ENCODE measurements around the gene PITPNB.

The PITPNB gene

DNA sequence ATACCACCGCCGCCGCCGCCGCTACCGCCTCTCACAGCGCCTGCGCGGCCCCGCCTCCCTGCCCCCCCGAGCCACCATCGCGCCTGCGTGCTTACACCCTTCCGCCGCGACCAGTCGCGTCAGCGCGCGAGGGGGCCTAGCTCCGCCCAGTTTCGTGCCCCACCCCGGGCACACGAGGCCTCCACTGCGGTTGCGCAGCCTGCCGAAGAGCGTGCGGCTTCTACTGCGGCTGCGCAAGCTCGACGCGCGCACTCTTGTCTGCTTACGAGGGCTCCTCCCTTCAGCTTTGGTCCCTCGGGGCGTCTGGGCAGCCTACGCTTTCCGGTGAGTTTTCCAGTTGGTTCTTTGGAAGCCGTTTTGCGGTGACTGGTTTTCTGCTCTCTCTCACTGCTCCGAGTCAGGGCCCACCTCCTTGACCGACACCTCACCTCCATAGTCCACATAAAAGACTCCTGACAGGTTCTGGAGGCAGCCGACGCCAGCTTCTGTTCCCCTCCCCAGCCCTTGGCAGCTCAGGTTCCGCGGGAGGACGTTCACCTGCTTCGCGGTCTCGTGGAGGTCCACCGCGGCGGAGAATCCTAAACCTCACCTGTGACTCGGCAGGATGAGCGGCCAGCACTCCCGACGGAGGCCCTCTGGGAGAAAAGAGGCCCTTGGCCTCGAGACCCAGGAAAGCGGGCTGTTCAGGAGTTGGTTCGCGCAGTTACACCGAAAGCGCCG is at the start of gene PITPNB:
Gene PITPNB, minus strand, starts transcription at position 35 of the 720 bp plus-strand sequence. CDS start 65 bp downstream, outside the sequence.
- Histone ChIP-seq H3K36me3 (ENCODE audit: control insufficient read depth in 1 of 2, insufficient read depth in 2 of 2, low read length in 2 of 2) (peaks cover 0 to 2% of the 10 kb centered on the region in 2 donors), H3K9ac (ENCODE audit: low read depth in 1 of 2, low read length in 2 of 2) (peak within 1 kb of the TSS; percentile 91 to 95), H3K4me1 (ENCODE audit: control insufficient read depth in 1 of 2, insufficient read depth in 2 of 2, low read length in 2 of 2) (peaks cover 18 to 27% of the 10 kb centered on the region in 2 donors), H3K9me3 (ENCODE audit: control insufficient read depth in 1 of 2, low read length in 2 of 2) (no peaks in the 10 kb centered on the region), H3K27ac (ENCODE audit: low read depth, low read length) (peak within 1 kb of the TSS; percentile 91), H3K4me3 (ENCODE audit: low read depth in 1 of 2, low read length in 2 of 2) (peak within 1 kb of the TSS; percentile 86 to 90), H3K27me3 (ENCODE audit: control insufficient read depth in 1 of 2, insufficient read depth in 2 of 2, low read length in 2 of 2) (no peaks in the 10 kb centered on the region)

DNA sequence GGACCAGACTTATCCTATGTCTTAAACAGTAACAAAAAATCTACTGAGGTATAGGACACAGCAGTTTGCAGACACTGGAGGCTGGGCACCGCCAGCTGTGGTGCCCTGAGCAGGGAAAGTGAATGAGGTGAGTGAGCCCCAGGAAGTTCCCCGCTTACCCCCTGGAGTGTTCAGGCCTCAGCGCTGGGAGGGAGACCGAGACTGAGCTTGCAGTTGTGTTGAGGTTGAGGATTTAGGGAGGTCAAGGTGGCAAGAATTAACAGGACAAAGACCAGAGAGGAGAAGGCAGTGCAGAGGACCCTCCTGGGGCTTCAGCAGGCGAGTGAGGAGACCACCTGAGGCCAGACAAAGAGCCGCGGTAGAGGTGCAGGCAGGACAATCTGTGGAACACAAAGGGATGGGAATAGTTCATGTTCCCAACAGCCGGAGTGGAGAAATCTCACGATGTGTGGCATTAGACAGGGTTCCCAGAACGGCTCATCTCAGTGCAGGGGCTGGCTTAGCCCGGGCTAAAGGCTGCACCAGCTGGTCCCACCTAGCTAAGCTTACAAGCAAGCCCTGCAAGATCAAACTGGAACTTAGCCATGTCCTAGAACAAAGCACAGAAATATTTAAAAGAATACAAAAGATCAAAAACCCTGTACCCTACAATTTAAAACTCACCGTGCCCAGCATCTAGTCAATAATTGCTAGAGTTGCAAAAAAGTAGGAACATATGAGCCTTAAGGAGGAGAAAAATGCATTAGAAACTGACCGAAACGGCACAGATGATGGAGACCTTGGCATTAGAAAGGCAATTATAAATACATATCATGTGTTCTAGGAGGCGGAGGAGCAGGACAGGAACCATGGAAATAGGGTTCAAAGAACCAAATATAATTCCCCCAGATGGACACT is 47.4 kb upstream of the PITPNB start:
- Histone ChIP-seq H3K36me3 (ENCODE audit: control insufficient read depth in 1 of 2, insufficient read depth in 2 of 2, low read length in 2 of 2) (no peaks in the 10 kb centered on the region), H3K9me3 (ENCODE audit: control insufficient read depth in 1 of 2, low read length in 2 of 2) (peaks cover 0 to 4% of the 10 kb centered on the region in 2 donors), H3K4me3 (ENCODE audit: low read depth in 1 of 2, low read length in 2 of 2) (no peak overlapping the region), H3K27me3 (ENCODE audit: control insufficient read depth in 1 of 2, insufficient read depth in 2 of 2, low read length in 2 of 2) (no peaks in the 10 kb centered on the region), H3K9ac (ENCODE audit: low read depth in 1 of 2, low read length in 2 of 2) (no peak overlapping the region), H3K27ac (ENCODE audit: low read depth, low read length) (no peak overlapping the region), H3K4me1 (ENCODE audit: control insufficient read depth in 1 of 2, insufficient read depth in 2 of 2, low read length in 2 of 2) (peaks cover 0 to 7% of the 10 kb centered on the region in 2 donors)

DNA sequence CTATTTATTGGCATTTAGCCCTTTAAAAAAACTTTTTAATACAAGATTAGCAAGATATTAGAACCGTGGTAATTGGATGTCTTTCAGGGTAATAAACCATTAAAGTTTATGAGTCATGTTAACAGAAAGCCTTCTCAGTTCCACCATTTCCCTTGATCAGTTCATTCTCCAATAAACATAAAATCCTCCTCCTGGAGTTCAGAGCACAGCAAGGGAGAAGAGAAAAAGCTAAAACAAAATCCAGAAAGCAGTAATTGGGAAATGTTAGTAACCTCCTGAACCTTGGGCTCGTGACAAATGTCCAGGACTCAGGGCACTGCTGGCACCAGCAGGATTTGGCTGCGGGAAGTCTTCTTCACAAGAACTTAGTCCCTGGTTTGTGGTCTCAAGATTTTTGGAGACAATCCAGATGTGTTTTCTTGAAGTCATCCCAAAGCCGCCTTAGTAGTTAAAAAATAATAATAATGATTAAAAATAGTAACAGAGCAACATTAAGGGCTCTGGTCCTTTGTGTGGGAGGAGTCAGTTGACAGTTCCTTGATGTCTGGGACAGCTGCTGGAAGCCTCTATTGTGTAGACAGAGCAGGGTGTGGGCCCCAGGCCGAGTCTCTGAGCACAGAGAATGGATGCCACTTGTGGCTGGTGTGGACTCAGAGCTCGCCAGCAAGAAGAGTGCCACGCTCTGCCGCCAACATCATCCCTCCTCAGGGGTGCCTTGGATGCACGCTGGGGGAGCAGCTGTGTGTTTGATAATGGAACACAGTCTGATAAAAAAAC is 43.4 kb upstream of the PITPNB start:
- no peak overlapping the region for H3K27ac ChIP-seq (ENCODE audit: low read depth, low read length)
- peaks cover 0 to 7% of the 10 kb centered on the region in 2 donors for H3K4me1 ChIP-seq (ENCODE audit: control insufficient read depth in 1 of 2, insufficient read depth in 2 of 2, low read length in 2 of 2)
- H3K27me3 ChIP-seq (ENCODE audit: control insufficient read depth in 1 of 2, insufficient read depth in 2 of 2, low read length in 2 of 2) = no peaks in the 10 kb centered on the region
- no peak overlapping the region for H3K4me3 ChIP-seq (ENCODE audit: low read depth in 1 of 2, low read length in 2 of 2)
- H3K9ac ChIP-seq (ENCODE audit: low read depth in 1 of 2, low read length in 2 of 2) = no peak overlapping the region
- no peaks in the 10 kb centered on the region for H3K9me3 ChIP-seq (ENCODE audit: control insufficient read depth in 1 of 2, low read length in 2 of 2)
- no peaks in the 10 kb centered on the region for H3K36me3 ChIP-seq (ENCODE audit: control insufficient read depth in 1 of 2, insufficient read depth in 2 of 2, low read length in 2 of 2)

DNA sequence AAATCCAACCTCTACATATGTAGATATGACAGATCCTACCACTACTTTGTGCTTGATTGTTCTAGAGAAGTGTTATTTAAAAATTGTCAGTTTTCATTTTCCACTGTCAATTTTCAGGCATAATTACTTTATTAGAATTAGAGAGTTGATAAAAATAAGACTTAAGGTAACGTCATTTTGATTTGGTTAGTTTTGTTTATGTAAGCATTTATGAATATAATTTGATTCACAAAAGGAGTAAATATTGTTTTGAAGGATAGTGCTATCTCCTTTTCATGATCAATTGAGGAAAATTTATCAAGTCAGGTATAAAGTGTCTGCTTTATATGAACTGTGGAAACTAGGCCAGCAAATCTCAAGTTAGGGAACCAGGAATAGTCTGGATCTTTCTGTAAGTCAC is 42.6 kb upstream of the PITPNB start:
- Histone ChIP-seq H3K9me3 (ENCODE audit: control insufficient read depth in 1 of 2, low read length in 2 of 2) (no peaks in the 10 kb centered on the region), H3K9ac (ENCODE audit: low read depth in 1 of 2, low read length in 2 of 2) (no peak overlapping the region), H3K27ac (ENCODE audit: low read depth, low read length) (no peak overlapping the region)

DNA sequence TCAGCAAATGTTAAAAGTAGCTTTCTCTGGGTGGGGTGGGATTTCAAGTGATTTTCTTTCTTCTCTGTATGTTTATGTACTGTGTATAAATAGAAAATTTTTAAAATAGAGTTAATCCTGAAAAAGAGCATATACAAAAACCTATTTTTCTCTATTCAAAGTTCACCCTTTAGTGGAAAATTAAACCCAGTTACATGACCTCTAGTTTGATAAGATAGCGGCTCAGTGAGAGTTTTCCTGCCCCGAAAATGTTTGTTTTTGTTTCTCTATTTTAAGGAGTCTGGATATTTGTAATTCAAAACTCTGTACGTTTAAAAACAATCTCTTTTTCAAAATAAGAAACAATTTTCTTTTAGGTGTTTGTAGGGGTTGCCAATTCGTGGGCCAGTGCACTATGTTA is 42.1 kb upstream of the PITPNB start:
- no peak overlapping the region for H3K9ac ChIP-seq (ENCODE audit: low read depth in 1 of 2, low read length in 2 of 2)
- peaks cover 0 to 7% of the 10 kb centered on the region in 2 donors for H3K4me1 ChIP-seq (ENCODE audit: control insufficient read depth in 1 of 2, insufficient read depth in 2 of 2, low read length in 2 of 2)
- no peaks in the 10 kb centered on the region for H3K36me3 ChIP-seq (ENCODE audit: control insufficient read depth in 1 of 2, insufficient read depth in 2 of 2, low read length in 2 of 2)
- no peaks in the 10 kb centered on the region for H3K27me3 ChIP-seq (ENCODE audit: control insufficient read depth in 1 of 2, insufficient read depth in 2 of 2, low read length in 2 of 2)
- H3K4me3 ChIP-seq (ENCODE audit: low read depth in 1 of 2, low read length in 2 of 2) = no peak overlapping the region
- H3K9me3 ChIP-seq (ENCODE audit: control insufficient read depth in 1 of 2, low read length in 2 of 2) = no peaks in the 10 kb centered on the region
- H3K27ac ChIP-seq (ENCODE audit: low read depth, low read length) = no peak overlapping the region

More for the DNA sequence above, 42.6 kb upstream of the PITPNB start:
- Histone ChIP-seq H3K27me3 (ENCODE audit: control insufficient read depth in 1 of 2, insufficient read depth in 2 of 2, low read length in 2 of 2) (no peaks in the 10 kb centered on the region), H3K36me3 (ENCODE audit: control insufficient read depth in 1 of 2, insufficient read depth in 2 of 2, low read length in 2 of 2) (no peaks in the 10 kb centered on the region), H3K4me3 (ENCODE audit: low read depth in 1 of 2, low read length in 2 of 2) (no peak overlapping the region), H3K4me1 (ENCODE audit: control insufficient read depth in 1 of 2, insufficient read depth in 2 of 2, low read length in 2 of 2) (peaks cover 0 to 7% of the 10 kb centered on the region in 2 donors)

DNA sequence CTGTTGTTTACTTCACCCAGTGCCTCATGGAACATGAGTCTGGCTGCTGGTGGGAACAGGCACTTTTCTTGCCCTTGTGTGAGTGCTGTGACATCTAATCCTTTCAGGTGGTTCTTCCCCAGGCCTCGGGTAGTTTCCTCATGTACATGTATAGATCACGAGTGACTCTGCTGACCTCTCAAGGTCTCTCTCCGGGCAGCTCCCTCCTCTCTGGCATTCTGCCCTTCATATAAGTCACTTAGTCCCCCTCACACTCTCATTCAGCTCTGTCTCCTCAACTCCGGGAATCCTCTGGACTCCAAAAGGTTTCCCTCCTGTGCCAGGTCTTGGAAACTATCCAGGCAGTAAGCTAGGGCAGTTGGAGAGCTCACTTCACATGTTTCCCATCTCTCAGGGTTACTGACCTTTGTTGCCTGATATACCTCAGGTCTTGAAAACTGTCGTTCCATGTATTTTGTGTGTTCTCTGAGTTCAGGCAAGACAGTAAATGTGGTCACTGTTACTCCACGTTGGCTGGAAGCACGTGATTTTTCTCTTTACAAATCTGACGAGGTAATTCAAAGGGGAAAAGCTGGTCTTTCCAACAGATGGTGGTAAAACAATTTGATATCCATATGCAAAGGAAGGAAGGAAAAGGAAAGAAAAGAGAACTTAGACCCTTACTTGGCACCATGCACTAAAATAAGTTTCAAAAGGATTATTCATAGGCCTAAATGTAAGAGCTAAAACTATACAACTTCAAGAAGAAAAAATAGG is 40.5 kb upstream of the PITPNB start:
- Histone ChIP-seq H3K27ac (ENCODE audit: low read depth, low read length) (no peak overlapping the region), H3K4me1 (ENCODE audit: control insufficient read depth in 1 of 2, insufficient read depth in 2 of 2, low read length in 2 of 2) (peaks cover 0 to 7% of the 10 kb centered on the region in 2 donors), H3K9me3 (ENCODE audit: control insufficient read depth in 1 of 2, low read length in 2 of 2) (no peaks in the 10 kb centered on the region), H3K27me3 (ENCODE audit: control insufficient read depth in 1 of 2, insufficient read depth in 2 of 2, low read length in 2 of 2) (no peaks in the 10 kb centered on the region), H3K36me3 (ENCODE audit: control insufficient read depth in 1 of 2, insufficient read depth in 2 of 2, low read length in 2 of 2) (no peaks in the 10 kb centered on the region), H3K4me3 (ENCODE audit: low read depth in 1 of 2, low read length in 2 of 2) (no peak overlapping the region), H3K9ac (ENCODE audit: low read depth in 1 of 2, low read length in 2 of 2) (no peak overlapping the region)

DNA sequence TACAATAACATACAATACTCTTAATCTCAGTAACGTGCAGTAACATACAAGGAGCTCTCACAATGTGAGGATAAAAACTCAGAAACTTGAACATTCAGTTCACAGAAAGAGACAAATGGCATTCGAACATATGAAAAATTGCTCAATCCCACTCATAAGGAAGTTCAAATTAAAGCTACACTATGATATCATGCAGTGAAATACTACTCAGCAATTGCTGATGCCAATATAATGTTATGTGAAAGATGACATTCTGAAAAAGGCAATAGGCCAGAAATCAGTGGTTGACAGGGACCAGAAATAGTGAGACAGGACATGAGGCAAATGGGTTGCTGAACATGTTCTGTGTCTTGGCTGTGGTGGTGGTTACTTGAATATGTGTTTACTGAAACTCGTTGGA is 33.7 kb upstream of the PITPNB start:
- Histone ChIP-seq H3K27ac (ENCODE audit: low read depth, low read length) (no peak overlapping the region), H3K4me1 (ENCODE audit: control insufficient read depth in 1 of 2, insufficient read depth in 2 of 2, low read length in 2 of 2) (no peaks in the 10 kb centered on the region), H3K9me3 (ENCODE audit: control insufficient read depth in 1 of 2, low read length in 2 of 2) (no peaks in the 10 kb centered on the region), H3K27me3 (ENCODE audit: control insufficient read depth in 1 of 2, insufficient read depth in 2 of 2, low read length in 2 of 2) (no peaks in the 10 kb centered on the region), H3K36me3 (ENCODE audit: control insufficient read depth in 1 of 2, insufficient read depth in 2 of 2, low read length in 2 of 2) (no peaks in the 10 kb centered on the region), H3K9ac (ENCODE audit: low read depth in 1 of 2, low read length in 2 of 2) (no peak overlapping the region), H3K4me3 (ENCODE audit: low read depth in 1 of 2, low read length in 2 of 2) (no peak overlapping the region)

DNA sequence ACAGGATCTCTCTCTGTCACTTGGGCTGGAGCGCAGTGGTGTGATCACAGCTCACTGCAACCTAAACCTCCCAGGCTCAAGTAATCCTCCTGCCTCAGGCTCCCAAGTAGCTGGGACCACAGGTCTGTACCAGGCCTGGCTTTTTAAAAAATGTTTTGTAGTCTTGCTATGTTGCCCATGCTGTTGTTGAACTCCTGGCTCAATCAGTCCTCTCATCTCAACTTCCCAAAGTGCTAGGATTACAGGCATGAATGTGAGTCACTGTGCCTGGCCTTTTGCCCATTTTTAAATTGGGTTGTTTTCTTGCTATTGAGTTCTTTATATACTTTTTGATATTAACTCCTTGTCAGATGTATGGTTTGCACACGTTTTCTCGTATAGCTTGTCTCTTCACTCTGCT is 33.0 kb upstream of the PITPNB start:
- no peak overlapping the region for H3K27ac ChIP-seq (ENCODE audit: low read depth, low read length)
- H3K4me1 ChIP-seq (ENCODE audit: control insufficient read depth in 1 of 2, insufficient read depth in 2 of 2, low read length in 2 of 2) = no peaks in the 10 kb centered on the region
- no peaks in the 10 kb centered on the region for H3K36me3 ChIP-seq (ENCODE audit: control insufficient read depth in 1 of 2, insufficient read depth in 2 of 2, low read length in 2 of 2)
- H3K27me3 ChIP-seq (ENCODE audit: control insufficient read depth in 1 of 2, insufficient read depth in 2 of 2, low read length in 2 of 2) = no peaks in the 10 kb centered on the region
- H3K9me3 ChIP-seq (ENCODE audit: control insufficient read depth in 1 of 2, low read length in 2 of 2) = no peaks in the 10 kb centered on the region
- no peak overlapping the region for H3K9ac ChIP-seq (ENCODE audit: low read depth in 1 of 2, low read length in 2 of 2)
- no peak overlapping the region for H3K4me3 ChIP-seq (ENCODE audit: low read depth in 1 of 2, low read length in 2 of 2)

DNA sequence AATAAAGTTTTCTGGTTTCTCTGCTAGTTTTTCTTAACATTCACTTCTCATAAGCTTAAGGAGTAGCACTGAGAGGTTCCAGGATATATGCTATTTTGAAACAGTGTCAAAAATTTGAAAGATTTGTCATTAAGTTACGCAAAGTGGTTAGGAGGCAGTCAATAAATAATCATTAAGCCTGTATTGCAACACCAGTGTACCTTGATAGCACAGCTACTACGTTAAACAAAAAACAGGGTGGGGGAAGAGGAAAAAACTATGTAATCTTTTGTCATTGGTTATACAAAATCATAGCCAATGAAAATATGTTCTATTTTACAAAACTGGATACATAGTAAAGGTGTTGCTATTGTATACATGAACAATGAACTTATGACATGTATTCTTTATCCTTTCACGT is 30.4 kb upstream of the PITPNB start:
- H3K36me3 ChIP-seq (ENCODE audit: control insufficient read depth in 1 of 2, insufficient read depth in 2 of 2, low read length in 2 of 2) = no peaks in the 10 kb centered on the region
- no peak overlapping the region for H3K4me3 ChIP-seq (ENCODE audit: low read depth in 1 of 2, low read length in 2 of 2)
- no peak overlapping the region for H3K9ac ChIP-seq (ENCODE audit: low read depth in 1 of 2, low read length in 2 of 2)
- no peaks in the 10 kb centered on the region for H3K4me1 ChIP-seq (ENCODE audit: control insufficient read depth in 1 of 2, insufficient read depth in 2 of 2, low read length in 2 of 2)
- no peaks in the 10 kb centered on the region for H3K27me3 ChIP-seq (ENCODE audit: control insufficient read depth in 1 of 2, insufficient read depth in 2 of 2, low read length in 2 of 2)
- H3K27ac ChIP-seq (ENCODE audit: low read depth, low read length) = no peak overlapping the region
- H3K9me3 ChIP-seq (ENCODE audit: control insufficient read depth in 1 of 2, low read length in 2 of 2) = no peaks in the 10 kb centered on the region
